Measurements from ENCODE around the gene FUNDC2.

The FUNDC2 gene

DNA sequence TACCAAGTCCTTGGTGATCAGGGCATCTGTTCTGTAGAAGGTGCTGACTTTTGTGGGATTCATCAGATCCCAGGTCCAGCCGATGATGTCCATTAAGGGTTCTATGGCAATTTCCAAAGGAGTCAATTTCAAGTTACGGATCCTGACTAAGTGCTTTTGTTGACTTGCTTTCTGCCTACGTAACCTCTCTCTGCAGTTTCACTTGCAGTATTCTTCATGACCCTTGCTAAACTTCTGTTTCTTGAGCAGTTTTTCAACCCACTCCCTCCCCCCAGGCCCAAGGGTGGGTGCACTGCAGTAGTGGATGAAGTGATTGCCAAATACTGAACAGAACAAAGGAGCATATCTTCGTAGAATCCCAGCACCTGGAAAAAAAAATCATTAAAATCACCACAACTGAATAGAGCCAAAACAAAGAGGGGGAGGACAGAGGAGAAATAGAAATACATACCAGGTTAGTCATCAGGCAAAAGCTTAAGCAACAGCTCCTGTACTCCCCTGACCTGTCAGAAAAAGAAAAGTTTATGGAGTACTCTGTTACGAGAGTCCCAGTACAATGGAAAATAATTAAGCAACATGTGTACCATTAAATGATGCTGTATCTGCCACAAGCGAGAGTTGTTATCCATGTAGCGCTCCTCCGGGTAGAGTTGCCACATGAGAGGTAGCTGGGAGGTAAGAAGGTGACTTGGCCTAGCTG, 38.5 kb downstream of the FUNDC2 start:
- H3K79me2 ChIP-seq (ENCODE audit: control insufficient read depth, insufficient read depth, low read length), result no peaks in the 10 kb centered on the region
- no peak overlapping the region for H3K4me3 ChIP-seq (ENCODE audit: low read length)
- H2BK120ac ChIP-seq (ENCODE audit: low read depth, low read length), result no peak overlapping the region
- H3K27ac ChIP-seq (ENCODE audit: low read depth, low read length), result no peak overlapping the region
- no peak overlapping the region for H3K18ac ChIP-seq (ENCODE audit: low read length)
- H3K27me3 ChIP-seq (ENCODE audit: insufficient read depth, low read length, poor library complexity), result no peaks in the 10 kb centered on the region
- no peak overlapping the region for H4K8ac ChIP-seq (ENCODE audit: low read depth, low read length)
- no peak overlapping the region for H3K23ac ChIP-seq (ENCODE audit: low read length)
- H2BK5ac ChIP-seq (ENCODE audit: low read length), result no peak overlapping the region
- no CpG with 5 or more reads among the region's 8 CpGs for WGBS (ENCODE audit: extremely low coverage, insufficient coverage, low lambda C conversion rate)
- no peak overlapping the region for H3K9ac ChIP-seq (ENCODE audit: low read length)
- H2BK15ac ChIP-seq (replicated peaks; ENCODE audit: low read depth), result no peak overlapping the region
- no peak overlapping the region for H4K5ac ChIP-seq (ENCODE audit: low read length)
- no peaks in the 10 kb centered on the region for H3K4me1 ChIP-seq (ENCODE audit: control insufficient read depth, low read depth, low read length)
- DNase-seq, result no peak
- no peak overlapping the region for H2AK5ac ChIP-seq (ENCODE audit: low read length)
- H3K56ac ChIP-seq (ENCODE audit: low read length), result no peak overlapping the region
- H3K79me1 ChIP-seq (ENCODE audit: low read length), result no peaks in the 10 kb centered on the region
- no peak overlapping the region for H3K4me2 ChIP-seq (ENCODE audit: low read length)
- no peaks in the 10 kb centered on the region for H3K36me3 ChIP-seq (ENCODE audit: control insufficient read depth, insufficient read depth, low read length)
- no peak overlapping the region for H3K4ac ChIP-seq (ENCODE audit: low read depth, low read length)

DNA sequence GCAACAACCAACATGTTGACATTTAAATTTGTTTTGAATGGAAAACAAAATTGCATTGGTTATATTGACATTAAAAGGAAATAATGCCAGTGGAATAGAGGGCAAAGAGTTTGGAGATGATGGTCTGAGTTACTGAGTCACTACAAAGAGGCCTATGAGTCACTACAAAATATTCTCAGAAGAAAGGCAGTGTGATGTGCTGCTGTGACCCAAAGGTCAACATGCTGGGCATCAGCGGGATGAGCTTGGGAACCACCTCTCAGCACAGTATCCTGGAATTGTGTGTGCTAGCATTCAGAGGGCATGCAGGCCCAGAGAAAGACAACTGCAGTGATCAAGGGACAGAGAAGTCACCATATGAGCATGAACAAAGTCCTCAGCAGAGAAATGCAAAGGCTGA, 41.5 kb downstream of the FUNDC2 start:
- no peak for DNase-seq
- H2BK15ac ChIP-seq (replicated peaks; ENCODE audit: low read depth), result no peak overlapping the region
- no CpG with 5 or more reads among the region's 1 CpG for WGBS (ENCODE audit: extremely low coverage, insufficient coverage, low lambda C conversion rate)

DNA sequence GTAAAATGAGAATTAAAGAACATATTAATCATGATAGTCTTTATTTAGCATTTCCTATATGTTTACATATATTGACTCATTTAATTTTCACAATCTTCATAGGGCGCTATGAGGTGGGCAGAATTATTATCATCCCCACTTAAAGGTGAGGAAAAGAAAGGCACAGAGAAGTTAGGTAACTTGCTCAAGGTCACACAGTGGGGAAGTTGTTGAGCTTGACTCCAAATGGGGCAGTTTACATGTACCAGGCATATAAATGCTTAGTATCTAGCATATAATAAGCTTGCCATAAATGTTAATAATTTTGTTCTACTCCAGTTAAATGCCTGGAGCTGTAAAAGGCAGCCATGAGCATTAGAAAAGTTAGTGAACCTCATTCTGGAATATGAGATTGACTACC, 42.8 kb downstream of the FUNDC2 start:
- Histone ChIP-seq H4K5ac (ENCODE audit: low read length) (no peak overlapping the region), H3K4me3 (ENCODE audit: low read length) (no peak overlapping the region)

More for the DNA sequence above, 41.5 kb downstream of the FUNDC2 start:
- Histone ChIP-seq H3K27me3 (ENCODE audit: insufficient read depth, low read length, poor library complexity) (no peaks in the 10 kb centered on the region), H3K9ac (ENCODE audit: low read length) (no peak overlapping the region), H4K5ac (ENCODE audit: low read length) (no peak overlapping the region), H2BK5ac (ENCODE audit: low read length) (no peak overlapping the region), H2AK5ac (ENCODE audit: low read length) (no peak overlapping the region), H3K4me2 (ENCODE audit: low read length) (no peak overlapping the region), H3K18ac (ENCODE audit: low read length) (no peak overlapping the region), H3K79me2 (ENCODE audit: control insufficient read depth, insufficient read depth, low read length) (peaks cover 3% of the 10 kb centered on the region), H2BK120ac (ENCODE audit: low read depth, low read length) (no peak overlapping the region), H3K79me1 (ENCODE audit: low read length) (no peaks in the 10 kb centered on the region), H4K8ac (ENCODE audit: low read depth, low read length) (no peak overlapping the region), H3K4me1 (ENCODE audit: control insufficient read depth, low read depth, low read length) (no peaks in the 10 kb centered on the region), H3K4me3 (ENCODE audit: low read length) (no peak overlapping the region), H3K23ac (ENCODE audit: low read length) (no peak overlapping the region), H3K4ac (ENCODE audit: low read depth, low read length) (no peak overlapping the region), H3K56ac (ENCODE audit: low read length) (no peak overlapping the region), H3K27ac (ENCODE audit: low read depth, low read length) (no peak overlapping the region), H3K36me3 (ENCODE audit: control insufficient read depth, insufficient read depth, low read length) (no peaks in the 10 kb centered on the region)

DNA sequence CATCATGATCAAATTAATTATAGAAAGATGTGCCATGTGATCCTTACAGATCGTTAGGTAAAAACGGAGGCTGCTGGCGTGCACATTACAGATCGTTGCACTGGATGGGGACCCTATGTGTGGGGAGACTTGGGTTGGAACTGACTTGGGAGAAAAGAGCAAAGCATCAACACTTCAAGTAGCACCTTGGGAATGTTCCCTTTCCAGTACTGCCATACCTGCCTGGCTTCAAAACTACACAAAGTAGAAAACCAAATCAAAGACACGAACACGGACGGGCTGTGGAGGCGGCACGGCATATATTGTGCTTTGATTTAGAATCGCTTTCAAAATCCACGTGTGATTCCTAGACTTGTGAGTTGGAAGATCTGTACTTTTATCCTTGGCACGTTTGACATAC, 43.4 kb downstream of the FUNDC2 start:
- no peak overlapping the region for H2BK120ac ChIP-seq (ENCODE audit: low read depth, low read length)
- H3K18ac ChIP-seq (ENCODE audit: low read length), result no peak overlapping the region
- H3K4me3 ChIP-seq (ENCODE audit: low read length), result peak overlapping the region; percentile 56
- peaks cover 3% of the 10 kb centered on the region for H3K79me2 ChIP-seq (ENCODE audit: control insufficient read depth, insufficient read depth, low read length)
- no peak overlapping the region for H3K4ac ChIP-seq (ENCODE audit: low read depth, low read length)
- peak overlapping the region; percentile 79 for H3K56ac ChIP-seq (ENCODE audit: low read length)
- H3K4me2 ChIP-seq (ENCODE audit: low read length), result peak overlapping the region; percentile 59
- peak overlapping the region; percentile 77 for H3K9ac ChIP-seq (ENCODE audit: low read length)
- no peak overlapping the region for H2AK5ac ChIP-seq (ENCODE audit: low read length)
- no peak overlapping the region for H3K23ac ChIP-seq (ENCODE audit: low read length)
- no peaks in the 10 kb centered on the region for H3K4me1 ChIP-seq (ENCODE audit: control insufficient read depth, low read depth, low read length)
- no peaks in the 10 kb centered on the region for H3K27me3 ChIP-seq (ENCODE audit: insufficient read depth, low read length, poor library complexity)
- DNase-seq, result no peak
- no peaks in the 10 kb centered on the region for H3K36me3 ChIP-seq (ENCODE audit: control insufficient read depth, insufficient read depth, low read length)
- H4K8ac ChIP-seq (ENCODE audit: low read depth, low read length), result no peak overlapping the region
- H3K79me1 ChIP-seq (ENCODE audit: low read length), result no peaks in the 10 kb centered on the region
- H2BK15ac ChIP-seq (replicated peaks; ENCODE audit: low read depth), result no peak overlapping the region
- H3K27ac ChIP-seq (ENCODE audit: low read depth, low read length), result no peak overlapping the region
- WGBS (ENCODE audit: extremely low coverage, insufficient coverage, low lambda C conversion rate), result no CpG with 5 or more reads among the region's 12 CpGs
- no peak overlapping the region for H4K5ac ChIP-seq (ENCODE audit: low read length)
- H2BK5ac ChIP-seq (ENCODE audit: low read length), result no peak overlapping the region

More for the DNA sequence above, 42.8 kb downstream of the FUNDC2 start:
- no peak overlapping the region for H3K23ac ChIP-seq (ENCODE audit: low read length)
- no peak overlapping the region for H3K27ac ChIP-seq (ENCODE audit: low read depth, low read length)
- H2AK5ac ChIP-seq (ENCODE audit: low read length), result no peak overlapping the region
- peaks cover 3% of the 10 kb centered on the region for H3K79me2 ChIP-seq (ENCODE audit: control insufficient read depth, insufficient read depth, low read length)
- DNase-seq, result no peak
- H3K9ac ChIP-seq (ENCODE audit: low read length), result no peak overlapping the region
- no peak overlapping the region for H3K4ac ChIP-seq (ENCODE audit: low read depth, low read length)
- WGBS (ENCODE audit: extremely low coverage, insufficient coverage, low lambda C conversion rate), result no CpG with 5 or more reads among the region's 1 CpG
- no peak overlapping the region for H2BK15ac ChIP-seq (replicated peaks; ENCODE audit: low read depth)
- H3K36me3 ChIP-seq (ENCODE audit: control insufficient read depth, insufficient read depth, low read length), result no peaks in the 10 kb centered on the region
- no peak overlapping the region for H2BK5ac ChIP-seq (ENCODE audit: low read length)
- H2BK120ac ChIP-seq (ENCODE audit: low read depth, low read length), result no peak overlapping the region
- no peak overlapping the region for H3K18ac ChIP-seq (ENCODE audit: low read length)
- H3K56ac ChIP-seq (ENCODE audit: low read length), result no peak overlapping the region
- no peak overlapping the region for H4K8ac ChIP-seq (ENCODE audit: low read depth, low read length)
- no peaks in the 10 kb centered on the region for H3K27me3 ChIP-seq (ENCODE audit: insufficient read depth, low read length, poor library complexity)
- no peaks in the 10 kb centered on the region for H3K79me1 ChIP-seq (ENCODE audit: low read length)
- no peak overlapping the region for H3K4me2 ChIP-seq (ENCODE audit: low read length)
- H3K4me1 ChIP-seq (ENCODE audit: control insufficient read depth, low read depth, low read length), result no peaks in the 10 kb centered on the region

DNA sequence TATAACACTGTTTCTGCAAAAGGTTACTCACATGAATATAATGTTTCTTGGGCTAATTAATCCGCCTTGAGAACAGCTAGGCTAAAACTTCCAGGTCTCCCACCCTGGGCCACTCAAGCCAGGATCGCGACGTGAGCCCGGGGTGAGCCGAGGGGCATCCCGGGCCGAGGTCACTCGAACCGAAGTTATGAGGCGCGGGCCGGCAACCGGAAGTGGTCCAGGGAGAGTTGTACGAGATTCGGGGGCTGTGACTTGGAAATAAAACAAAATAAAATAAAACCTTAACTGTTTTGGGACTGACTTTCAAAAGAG, 44.0 kb downstream of the FUNDC2 start:
- Histone ChIP-seq H3K27ac (ENCODE audit: low read depth, low read length) (peak overlapping the region; percentile 36), H2BK120ac (ENCODE audit: low read depth, low read length) (no peak overlapping the region)
- no peak for DNase-seq

More for the DNA sequence above, 44.0 kb downstream of the FUNDC2 start:
- Histone ChIP-seq H3K27me3 (ENCODE audit: insufficient read depth, low read length, poor library complexity) (no peaks in the 10 kb centered on the region), H2BK15ac (replicated peaks; ENCODE audit: low read depth) (no peak overlapping the region), H2AK5ac (ENCODE audit: low read length) (no peak overlapping the region), H3K79me1 (ENCODE audit: low read length) (no peaks in the 10 kb centered on the region), H4K8ac (ENCODE audit: low read depth, low read length) (no peak overlapping the region), H3K23ac (ENCODE audit: low read length) (no peak overlapping the region), H3K9ac (ENCODE audit: low read length) (peak overlapping the region; percentile 77), H3K56ac (ENCODE audit: low read length) (peak overlapping the region; percentile 79), H3K4me2 (ENCODE audit: low read length) (peak overlapping the region; percentile 59), H3K18ac (ENCODE audit: low read length) (no peak overlapping the region), H3K4ac (ENCODE audit: low read depth, low read length) (no peak overlapping the region), H4K5ac (ENCODE audit: low read length) (no peak overlapping the region), H3K36me3 (ENCODE audit: control insufficient read depth, insufficient read depth, low read length) (no peaks in the 10 kb centered on the region), H3K4me1 (ENCODE audit: control insufficient read depth, low read depth, low read length) (no peaks in the 10 kb centered on the region), H2BK5ac (ENCODE audit: low read length) (no peak overlapping the region), H3K79me2 (ENCODE audit: control insufficient read depth, insufficient read depth, low read length) (peaks cover 3% of the 10 kb centered on the region), H3K4me3 (ENCODE audit: low read length) (peak overlapping the region; percentile 56)
- no CpG with 5 or more reads among the region's 16 CpGs for WGBS (ENCODE audit: extremely low coverage, insufficient coverage, low lambda C conversion rate)

Measured in mesendoderm (in vitro differentiated cells).